ENCODE data around the gene CDH16.
A peak's percentile ranks its signal among the peaks of the same experiment; 100 is the strongest.
"Not testable (repeated sequence)": the region's sequence is repeated elsewhere in the genome, so short reads cannot be mapped to it uniquely, and the experiment has no call there.

Gene CDH16

GRCh38 chr16:66901626-66902025 lies 17.1 kb downstream of the CDH16 start:
- H3K4me3 ChIP-seq (ENCODE audit: control insufficient read depth, low read depth, low read length) = no peak overlapping the region
- TF ChIP-seq CTCF (conservative IDR thresholded peaks at IDR 0.05; ENCODE audit: control insufficient read depth, insufficient read depth, low read depth, low read length) = no peak
- no peak for DNase-seq (ENCODE audit: low read depth)

- no peak overlapping the region for H3K4me3 ChIP-seq (ENCODE audit: control insufficient read depth, low read depth, low read length)
- no peak for TF ChIP-seq CTCF (conservative IDR thresholded peaks at IDR 0.05; ENCODE audit: control insufficient read depth, insufficient read depth, low read depth, low read length)
- no peak for DNase-seq (ENCODE audit: low read depth)
Observed at GRCh38 chr16:66900721-66901441, 17.8 kb downstream of the CDH16 start.

GRCh38 chr16:66899945-66900710 lies 18.6 kb downstream of the CDH16 start:
- no peak for TF ChIP-seq CTCF (conservative IDR thresholded peaks at IDR 0.05; ENCODE audit: control insufficient read depth, insufficient read depth, low read depth, low read length)
- peak; percentile 68 for DNase-seq (ENCODE audit: low read depth)
- no peak overlapping the region for H3K4me3 ChIP-seq (ENCODE audit: control insufficient read depth, low read depth, low read length)

- TF ChIP-seq CTCF (conservative IDR thresholded peaks at IDR 0.05; ENCODE audit: control insufficient read depth, insufficient read depth, low read depth, low read length) = no peak
- no peak overlapping the region for H3K4me3 ChIP-seq (ENCODE audit: control insufficient read depth, low read depth, low read length)
- peak; percentile 50 for DNase-seq (ENCODE audit: low read depth)
Observed at GRCh38 chr16:66899310-66899944, 19.3 kb downstream of the CDH16 start.

- H3K4me3 ChIP-seq (ENCODE audit: control insufficient read depth, low read depth, low read length) = no peak overlapping the region
- no peak for DNase-seq (ENCODE audit: low read depth)
- no peak for TF ChIP-seq CTCF (conservative IDR thresholded peaks at IDR 0.05; ENCODE audit: control insufficient read depth, insufficient read depth, low read depth, low read length)
Observed at GRCh38 chr16:66898933-66899309, 19.8 kb downstream of the CDH16 start.

- peak; percentile 45 for DNase-seq (ENCODE audit: low read depth)
- no peak for TF ChIP-seq CTCF (conservative IDR thresholded peaks at IDR 0.05; ENCODE audit: control insufficient read depth, insufficient read depth, low read depth, low read length)
Observed at GRCh38 chr16:66898207-66898606, 20.5 kb downstream of the CDH16 start.

GRCh38 chr16:66896682-66897081 lies 22.0 kb downstream of the CDH16 start:
- not testable (repeated sequence) for H3K4me3 ChIP-seq (ENCODE audit: control insufficient read depth, low read depth, low read length); DNase-seq (ENCODE audit: low read depth)

More at GRCh38 chr16:66898207-66898606, 20.5 kb downstream of the CDH16 start:
- H3K4me3 ChIP-seq (ENCODE audit: control insufficient read depth, low read depth, low read length) = no peak overlapping the region
